Ishikawa (cell line): ENCODE data around the gene SLC17A8.

ENCODE experiments used
- CEBPB ChIP-seq: IDR thresholded peaks from 2 replicates; pipeline ENCODE4 v1.6.1; 2012
- CREB1 ChIP-seq: IDR thresholded peaks from 2 replicates; pipeline ENCODE4 v1.6.1; 2012; ENCODE audit warnings: low read depth
- EGR1 ChIP-seq: IDR thresholded peaks from 2 replicates; pipeline ENCODE4 v1.6.1; 2012
- EP300 ChIP-seq: IDR thresholded peaks from 2 replicates; pipeline ENCODE4 v1.6.1; 2012; ENCODE audit warnings: borderline replicate concordance
- FOXM1 ChIP-seq: IDR thresholded peaks from 2 replicates; pipeline ENCODE4 v1.6.1; 2012; ENCODE audit warnings: low read depth, borderline replicate concordance
- MAX ChIP-seq: IDR thresholded peaks from 2 replicates; pipeline ENCODE4 v1.6.1; 2012
- NFIC ChIP-seq: IDR thresholded peaks from 2 replicates; pipeline ENCODE4 v1.6.1; 2012
- RAD21 ChIP-seq: IDR thresholded peaks from 2 replicates; pipeline ENCODE4 v1.6.1; 2012; ENCODE audit warnings: low read depth
- REST ChIP-seq: IDR thresholded peaks from 2 replicates; pipeline ENCODE4 v1.6.1; 2012; ENCODE audit warnings: low read depth, mild to moderate bottlenecking
- TAF1 ChIP-seq: IDR thresholded peaks from 2 replicates; pipeline ENCODE4 v1.6.1; 2012; ENCODE audit warnings: low read depth, mild to moderate bottlenecking
- TCF12 ChIP-seq: IDR thresholded peaks from 2 replicates; pipeline ENCODE4 v1.6.1; 2012; ENCODE audit warnings: low read depth
- TEAD4 ChIP-seq: IDR thresholded peaks from 2 replicates; pipeline ENCODE4 v1.6.1; 2012
- USF1 ChIP-seq: IDR thresholded peaks from 2 replicates; pipeline ENCODE4 v1.6.1; 2012
- YY1 ChIP-seq: IDR thresholded peaks from 2 replicates; pipeline ENCODE4 v1.6.1; 2012; ENCODE audit warnings: low read depth
- ZBTB7A ChIP-seq: IDR thresholded peaks from 2 replicates; pipeline ENCODE4 v1.6.1; 2012; ENCODE audit warnings: low read depth

SLC17A8 gene

GRCh38 chr12:100384559-100384935, 27.7 kb downstream of the SLC17A8 start:
- TF ChIP-seq NFIC (no peak), CREB1 (no peak), EP300 (no peak), RAD21 (no peak), MAX (no peak)

- TF ChIP-seq MAX (no peak), CEBPB (no peak), YY1 (no peak), RAD21 (no peak), EP300 (no peak), CREB1 (no peak), FOXM1 (no peak), TEAD4 (no peak), TAF1 (no peak)
These were observed 31.5 kb downstream of the SLC17A8 start for GRCh38 chr12:100388382-100388781.

GRCh38 chr12:100391856-100392255, 35.0 kb downstream of the SLC17A8 start:
- TF ChIP-seq FOXM1: no peak
- TF ChIP-seq CEBPB: no peak
- no peak for TF ChIP-seq USF1
- TF ChIP-seq REST: no peak
- TF ChIP-seq RAD21: no peak
- no peak for TF ChIP-seq EP300
- no peak for TF ChIP-seq CREB1
- no peak for TF ChIP-seq YY1
- TF ChIP-seq ZBTB7A: no peak
- TF ChIP-seq NFIC: no peak
- no peak for TF ChIP-seq MAX
- TF ChIP-seq TAF1: no peak
- no peak for TF ChIP-seq EGR1
- TF ChIP-seq TEAD4: no peak
- TF ChIP-seq TCF12: no peak

- TF ChIP-seq TEAD4 (no peak), YY1 (no peak), USF1 (no peak), TAF1 (no peak), CEBPB (no peak), CREB1 (no peak), TCF12 (no peak), NFIC (no peak), REST (no peak), EGR1 (no peak), FOXM1 (no peak), MAX (no peak), EP300 (no peak), ZBTB7A (no peak)
These were observed 36.3 kb downstream of the SLC17A8 start for GRCh38 chr12:100393200-100393599.

GRCh38 chr12:100395811-100396210, 38.9 kb downstream of the SLC17A8 start:
- TF ChIP-seq CREB1: no peak
- TF ChIP-seq CEBPB: no peak
- no peak for TF ChIP-seq REST
- TF ChIP-seq TAF1: no peak
- no peak for TF ChIP-seq TCF12
- no peak for TF ChIP-seq MAX
- TF ChIP-seq RAD21: no peak
- no peak for TF ChIP-seq USF1
- no peak for TF ChIP-seq EGR1
- TF ChIP-seq ZBTB7A: no peak
- TF ChIP-seq YY1: no peak
